ENCODE results near the gene NUDT17. TPM values are rescaled to one million over a fixed set of nuclear protein-coding genes. Genes with fewer than 3 reads are reported as not detected.

Gene NUDT17
- total and polyA plus RNA-seq, 2 of the 8 experiments (the other 6 are each of a cell fraction or from before 2014, with no cell fraction given) = 2.7 to 4.1 TPM

DNA sequence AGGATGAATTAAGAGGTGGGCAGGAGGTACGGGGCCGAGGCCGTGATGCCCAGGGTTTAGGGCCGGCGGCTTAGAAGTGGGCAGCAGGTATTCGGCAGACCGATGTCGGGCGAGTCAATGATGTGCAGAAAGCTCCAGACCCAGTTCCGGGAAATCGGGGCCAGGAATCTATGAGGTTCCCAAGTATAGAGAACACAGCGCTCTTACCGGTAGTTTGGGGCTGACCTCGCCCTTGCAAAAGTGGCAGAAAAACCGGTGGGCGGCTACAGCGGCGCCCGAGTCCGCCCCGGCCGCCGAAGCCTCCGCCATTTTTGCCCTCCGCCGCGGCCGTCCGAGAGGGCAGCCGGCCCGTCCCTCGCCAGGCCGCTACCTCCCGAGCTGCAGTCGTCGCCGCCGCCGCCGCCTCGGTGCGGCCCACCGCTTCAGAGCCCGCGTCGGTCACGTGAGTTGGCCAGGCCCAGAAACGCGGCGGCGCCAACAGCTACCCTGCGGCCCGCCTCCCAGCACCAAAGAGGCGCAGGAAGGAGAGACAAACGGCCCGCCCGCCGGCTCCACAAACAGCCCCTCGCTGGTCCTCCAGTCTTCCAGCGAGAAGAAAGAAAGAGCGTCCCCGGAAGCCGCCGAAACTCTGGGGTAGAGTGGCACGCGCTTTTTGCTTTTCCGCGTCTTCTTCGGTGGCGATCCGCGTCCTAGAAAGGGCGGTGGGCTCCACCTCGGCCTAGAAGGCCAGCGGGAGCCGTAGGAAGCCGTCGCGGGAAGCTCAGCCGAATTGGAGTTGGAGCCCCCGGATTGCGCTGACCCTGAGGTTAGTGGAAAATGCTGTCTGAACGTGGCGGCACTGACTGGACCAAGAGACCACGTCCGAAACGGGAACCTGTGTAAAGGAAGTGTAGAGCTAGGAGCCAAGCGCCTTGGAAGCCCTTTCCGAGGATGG is 21.6 kb upstream of the NUDT17 start, which contains the start of the genes POLR3C and RNF115 (continued):
- TF ChIP-seq EGR1 (IDR thresholded peaks at IDR 0.05; ENCODE audit: borderline replicate concordance, low read depth, low read length) = peak; percentile 22; the same call in 1 of the 2 replicates
- peak; percentile 61 for TF ChIP-seq TAF7 (optimal IDR thresholded peaks at IDR 0.05; ENCODE audit: borderline replicate concordance, low read depth, low read length)
- TF ChIP-seq MAX (IDR thresholded peaks at IDR 0.05) = peak; percentile 69
- TF ChIP-seq ASH2L (IDR thresholded peaks at IDR 0.05; ENCODE audit: low read length) = peak; percentile 77
